AG10803 (cell line): ENCODE results near the gene VAV2.

Experiments used
- DNase-seq: peaks from one replicate; pipeline ENCODE4 v3.0.0; 2010; ENCODE audit warnings: low read depth
- H3K4me3 ChIP-seq: 2 replicates; pipeline ENCODE4 v1.5.1; 2011; ENCODE audit warnings: mild to moderate bottlenecking, low read length, control low read depth
- CTCF ChIP-seq: conservative IDR thresholded peaks from 2 replicates; pipeline ENCODE4 v1.5.1; 2011; ENCODE audit warnings: mild to moderate bottlenecking, low read length, control low read depth, inconsistent platforms

The VAV2 gene

GRCh38 chr9:133714606-133715294 lies 277.4 kb downstream of the VAV2 start:
- no peak for TF ChIP-seq CTCF
- no peak for DNase-seq
- no peak overlapping the region for H3K4me3 ChIP-seq

- H3K4me3 ChIP-seq: no peak overlapping the region
- no peak for DNase-seq
- TF ChIP-seq CTCF: no peak
Measured at GRCh38 chr9:133713960-133714495, 278.1 kb downstream of the VAV2 start.

GRCh38 chr9:133713150-133713959 lies 278.8 kb downstream of the VAV2 start:
- no peak for TF ChIP-seq CTCF
- DNase-seq: no peak
- no peak overlapping the region for H3K4me3 ChIP-seq

- no peak for DNase-seq
- H3K4me3 ChIP-seq: no peak overlapping the region
- no peak for TF ChIP-seq CTCF
Measured at GRCh38 chr9:133712221-133713100, 279.7 kb downstream of the VAV2 start.
